Measurements from ENCODE around the gene UMAD1.

Gene UMAD1

GRCh38 chr7:7889791-7890568 lies 249.4 kb downstream of the UMAD1 start:
- Mint-ChIP-seq H3K4me1 (no peaks in the 10 kb centered on the region), H3K27ac (no peak overlapping the region), H3K4me3 (no peak overlapping the region), H3K36me3 (peaks cover 18% of the 10 kb centered on the region), H3K27me3 (no peaks in the 10 kb centered on the region), H3K9me3 (no peaks in the 10 kb centered on the region)
- no peak for ATAC-seq

- ATAC-seq, result no peak
- H3K4me1 Mint-ChIP-seq, result no peaks in the 10 kb centered on the region
- peaks cover 18% of the 10 kb centered on the region for H3K36me3 Mint-ChIP-seq
- H3K27ac Mint-ChIP-seq, result no peak overlapping the region
- H3K27me3 Mint-ChIP-seq, result no peaks in the 10 kb centered on the region
- H3K9me3 Mint-ChIP-seq, result no peaks in the 10 kb centered on the region
- H3K4me3 Mint-ChIP-seq, result no peak overlapping the region
These were observed 254.6 kb downstream of the UMAD1 start for GRCh38 chr7:7895004-7895650.

GRCh38 chr7:7895754-7896153 lies 255.2 kb downstream of the UMAD1 start:
- Mint-ChIP-seq H3K9me3 (no peaks in the 10 kb centered on the region), H3K27ac (no peak overlapping the region), H3K4me3 (no peak overlapping the region), H3K4me1 (no peaks in the 10 kb centered on the region), H3K27me3 (no peaks in the 10 kb centered on the region), H3K36me3 (peaks cover 12% of the 10 kb centered on the region)
- no peak for ATAC-seq

GRCh38 chr7:7897509-7897908 lies 257.0 kb downstream of the UMAD1 start:
- no peaks in the 10 kb centered on the region for H3K4me1 Mint-ChIP-seq
- H3K4me3 Mint-ChIP-seq, result no peak overlapping the region
- no peak for ATAC-seq
- peaks cover 5% of the 10 kb centered on the region for H3K36me3 Mint-ChIP-seq
- H3K27me3 Mint-ChIP-seq, result no peaks in the 10 kb centered on the region
- H3K27ac Mint-ChIP-seq, result no peak overlapping the region
- H3K9me3 Mint-ChIP-seq, result no peaks in the 10 kb centered on the region

DNA sequence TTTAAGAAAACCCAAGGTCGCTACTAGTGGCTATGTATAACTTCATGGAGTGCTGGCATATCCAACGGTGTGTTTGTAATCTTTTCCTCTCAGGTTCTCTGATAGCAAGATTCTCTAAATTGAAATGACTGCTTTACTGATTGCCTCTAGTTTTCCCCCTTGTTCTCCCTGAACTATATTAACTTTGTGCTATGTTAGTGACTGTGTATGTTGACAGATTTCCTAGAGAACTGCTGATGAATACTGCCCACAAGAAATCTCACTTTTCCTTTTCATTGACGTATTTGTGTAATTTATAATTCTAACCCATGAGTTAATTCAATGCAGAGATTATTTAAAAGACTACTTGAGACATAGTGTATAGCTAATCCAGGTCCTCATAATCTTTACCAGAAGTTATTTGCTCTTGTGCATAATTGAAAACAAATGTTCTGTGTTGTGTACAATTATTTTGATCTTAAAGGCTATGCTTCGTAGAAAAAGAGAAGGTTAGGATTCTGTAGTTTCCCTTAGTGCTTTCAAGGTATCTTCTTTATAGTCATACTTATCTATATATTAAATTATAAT lies 257.5 kb downstream of the UMAD1 start:
- Mint-ChIP-seq H3K4me1 (no peaks in the 10 kb centered on the region), H3K27ac (no peak overlapping the region), H3K9me3 (no peaks in the 10 kb centered on the region), H3K36me3 (peaks cover 5% of the 10 kb centered on the region), H3K4me3 (no peak overlapping the region), H3K27me3 (no peaks in the 10 kb centered on the region)
- ATAC-seq, result no peak

DNA sequence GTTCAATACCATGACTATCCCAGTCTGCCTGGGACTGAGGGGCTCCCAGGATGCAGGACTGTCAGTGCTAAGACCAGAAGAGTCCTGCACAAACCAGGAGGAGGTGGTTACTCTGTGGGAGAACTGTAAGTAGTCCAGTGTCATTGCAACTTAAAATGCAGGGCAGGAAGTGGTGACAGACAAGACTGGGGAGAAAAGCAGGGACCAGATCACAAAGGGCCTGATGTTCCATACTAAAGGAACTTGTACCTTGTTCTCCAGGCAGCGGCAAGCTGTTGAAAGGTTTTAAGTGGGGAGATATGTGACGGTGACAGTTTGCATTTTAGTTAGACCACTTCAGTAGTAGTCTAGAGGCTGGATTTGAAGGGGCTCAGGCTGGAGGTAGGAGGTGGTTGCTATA lies 262.3 kb downstream of the UMAD1 start:
- no peak overlapping the region for H3K4me3 Mint-ChIP-seq
- H3K27me3 Mint-ChIP-seq, result no peaks in the 10 kb centered on the region
- H3K4me1 Mint-ChIP-seq, result peaks cover 3% of the 10 kb centered on the region
- peaks cover 9% of the 10 kb centered on the region for H3K9me3 Mint-ChIP-seq
- no peak for ATAC-seq
- no peak overlapping the region for H3K27ac Mint-ChIP-seq
- peaks cover 12% of the 10 kb centered on the region for H3K36me3 Mint-ChIP-seq

GRCh38 chr7:7907306-7907705 lies 266.8 kb downstream of the UMAD1 start:
- peaks cover 11% of the 10 kb centered on the region for H3K9me3 Mint-ChIP-seq
- no peak overlapping the region for H3K27ac Mint-ChIP-seq
- H3K36me3 Mint-ChIP-seq, result peaks cover 21% of the 10 kb centered on the region
- no peak for ATAC-seq
- H3K4me1 Mint-ChIP-seq, result peaks cover 5% of the 10 kb centered on the region
- H3K4me3 Mint-ChIP-seq, result no peak overlapping the region
- H3K27me3 Mint-ChIP-seq, result no peaks in the 10 kb centered on the region

- H3K9me3 Mint-ChIP-seq, result peaks cover 11% of the 10 kb centered on the region
- H3K4me3 Mint-ChIP-seq, result no peak overlapping the region
- peaks cover 24% of the 10 kb centered on the region for H3K36me3 Mint-ChIP-seq
- H3K27me3 Mint-ChIP-seq, result no peaks in the 10 kb centered on the region
- no peak overlapping the region for H3K27ac Mint-ChIP-seq
- H3K4me1 Mint-ChIP-seq, result peaks cover 5% of the 10 kb centered on the region
- no peak for ATAC-seq
These were observed 268.1 kb downstream of the UMAD1 start for GRCh38 chr7:7908622-7909145.

DNA sequence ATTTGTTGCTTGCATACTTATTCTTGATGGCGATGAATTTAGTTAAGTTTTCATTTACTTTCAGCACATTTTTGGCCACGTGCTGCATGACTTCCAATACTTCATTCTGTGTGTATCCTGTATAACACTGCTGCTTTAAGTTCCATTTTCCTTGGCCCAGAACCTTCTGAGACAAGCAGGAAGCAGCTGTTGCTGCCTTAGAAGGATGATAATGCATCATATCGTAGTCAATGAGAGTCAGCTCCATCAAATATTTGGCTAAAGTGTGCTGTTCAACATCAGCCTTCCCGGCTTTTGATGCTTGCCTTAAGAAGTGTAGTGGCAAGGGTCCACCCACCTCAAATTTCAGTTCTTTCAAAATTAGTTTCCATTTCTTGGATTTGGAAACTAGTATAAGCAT lies 268.8 kb downstream of the UMAD1 start:
- Mint-ChIP-seq H3K27ac (no peak overlapping the region), H3K27me3 (no peaks in the 10 kb centered on the region), H3K4me1 (peaks cover 7% of the 10 kb centered on the region), H3K4me3 (no peak overlapping the region), H3K9me3 (peaks cover 11% of the 10 kb centered on the region), H3K36me3 (peaks cover 24% of the 10 kb centered on the region)
- no peak for ATAC-seq

GRCh38 chr7:7911369-7912123 lies 271.0 kb downstream of the UMAD1 start:
- peaks cover 29% of the 10 kb centered on the region for H3K36me3 Mint-ChIP-seq
- no peak overlapping the region for H3K27ac Mint-ChIP-seq
- H3K27me3 Mint-ChIP-seq, result no peaks in the 10 kb centered on the region
- H3K4me3 Mint-ChIP-seq, result no peak overlapping the region
- peaks cover 11% of the 10 kb centered on the region for H3K4me1 Mint-ChIP-seq
- H3K9me3 Mint-ChIP-seq, result peaks cover 8% of the 10 kb centered on the region
- ATAC-seq, result no peak

DNA sequence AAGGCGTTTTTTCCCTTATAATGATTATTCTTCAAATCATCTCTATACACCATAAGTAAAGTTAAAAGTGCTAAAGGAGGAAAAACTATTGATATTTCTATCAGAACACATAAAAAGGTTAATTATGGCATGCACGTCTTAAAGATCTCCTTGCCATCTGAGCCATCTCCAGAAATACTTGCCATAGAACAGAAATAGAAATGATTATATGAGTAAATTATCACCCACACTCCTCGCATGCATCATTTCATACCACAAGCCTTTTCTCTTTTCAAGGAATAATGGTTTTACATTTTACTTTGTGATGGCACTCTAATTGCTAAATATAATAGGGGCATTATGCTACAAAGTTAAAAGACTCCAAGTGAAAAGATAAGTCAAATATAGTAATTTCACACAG lies 272.4 kb downstream of the UMAD1 start:
- H3K27ac Mint-ChIP-seq, result no peak overlapping the region
- peaks cover under 1% of the 10 kb centered on the region for H3K9me3 Mint-ChIP-seq
- H3K36me3 Mint-ChIP-seq, result peaks cover 29% of the 10 kb centered on the region
- H3K4me3 Mint-ChIP-seq, result no peak overlapping the region
- H3K27me3 Mint-ChIP-seq, result no peaks in the 10 kb centered on the region
- ATAC-seq, result no peak
- peaks cover 12% of the 10 kb centered on the region for H3K4me1 Mint-ChIP-seq

GRCh38 chr7:7913504-7913903 lies 273.0 kb downstream of the UMAD1 start:
- no peak overlapping the region for H3K4me3 Mint-ChIP-seq
- H3K9me3 Mint-ChIP-seq, result no peaks in the 10 kb centered on the region
- H3K27ac Mint-ChIP-seq, result no peak overlapping the region
- ATAC-seq, result no peak
- H3K4me1 Mint-ChIP-seq, result peaks cover 14% of the 10 kb centered on the region
- no peaks in the 10 kb centered on the region for H3K27me3 Mint-ChIP-seq
- peaks cover 27% of the 10 kb centered on the region for H3K36me3 Mint-ChIP-seq

DNA sequence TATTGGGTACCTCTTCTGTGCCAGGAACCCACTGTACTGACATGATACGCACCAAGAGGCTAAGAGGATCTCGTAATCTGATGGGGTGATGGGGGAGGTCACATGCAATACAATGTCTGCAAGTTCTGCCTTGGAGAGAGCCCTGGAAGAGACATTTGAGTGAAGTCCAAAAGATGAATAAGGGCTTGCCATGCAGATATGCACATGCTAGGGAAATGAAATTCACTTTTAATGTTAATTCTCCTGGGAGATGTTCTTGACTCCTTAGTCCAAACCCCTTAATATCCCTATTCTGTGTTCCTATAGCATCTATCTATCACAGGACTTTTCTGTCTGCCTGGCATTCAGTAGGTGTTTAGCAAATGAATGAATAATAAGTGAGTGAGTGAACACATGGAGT lies 274.0 kb downstream of the UMAD1 start:
- ATAC-seq, result no peak
- peaks cover 24% of the 10 kb centered on the region for H3K4me1 Mint-ChIP-seq

DNA sequence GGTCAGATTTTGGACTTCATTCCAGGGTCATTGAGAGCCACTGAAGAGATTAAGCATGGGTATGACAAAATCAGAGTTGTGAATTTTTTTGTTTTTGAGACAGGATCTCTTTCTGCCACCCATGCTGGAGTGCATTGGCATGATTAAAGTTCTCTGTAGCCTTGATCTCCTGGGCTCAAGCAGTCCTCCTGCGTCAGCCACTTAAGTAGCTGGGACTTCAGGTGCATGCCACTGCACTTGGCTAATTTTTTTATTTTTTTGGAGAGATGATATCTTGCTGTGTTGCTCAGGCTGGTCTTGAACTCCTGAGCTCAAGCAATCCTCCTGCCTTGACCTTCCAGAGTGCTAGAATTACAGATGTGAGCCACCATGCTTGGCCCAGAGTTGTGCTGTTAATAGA lies 275.5 kb downstream of the UMAD1 start:
- Mint-ChIP-seq H3K27ac (peak overlapping the region; percentile 22), H3K4me1 (peaks cover 25% of the 10 kb centered on the region), H3K9me3 (no peaks in the 10 kb centered on the region), H3K36me3 (peaks cover 27% of the 10 kb centered on the region), H3K4me3 (no peak overlapping the region), H3K27me3 (no peaks in the 10 kb centered on the region)
- ATAC-seq, result no peak

More for the DNA sequence above, 274.0 kb downstream of the UMAD1 start:
- no peak overlapping the region for H3K4me3 Mint-ChIP-seq
- no peaks in the 10 kb centered on the region for H3K9me3 Mint-ChIP-seq
- H3K27ac Mint-ChIP-seq, result no peak overlapping the region
- H3K36me3 Mint-ChIP-seq, result peaks cover 27% of the 10 kb centered on the region
- no peaks in the 10 kb centered on the region for H3K27me3 Mint-ChIP-seq

DNA sequence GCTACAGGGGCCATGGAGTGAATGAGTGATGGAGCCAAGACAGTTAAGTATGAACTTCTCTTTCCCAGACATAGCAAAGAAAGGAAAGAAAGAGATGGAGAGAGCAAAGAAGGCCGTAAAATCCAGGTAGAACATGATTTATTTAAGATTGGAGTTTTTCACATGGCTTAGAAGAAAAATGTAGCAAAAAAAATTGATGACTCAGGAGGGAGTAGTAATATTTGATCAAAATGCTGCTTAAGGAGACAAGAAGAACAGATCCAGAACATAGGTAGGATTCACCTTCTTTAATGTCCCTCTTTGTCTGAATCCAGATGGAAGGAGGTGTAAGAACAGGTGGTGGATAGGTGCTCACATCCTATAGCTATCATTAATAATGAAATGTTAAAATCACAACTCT lies 277.0 kb downstream of the UMAD1 start:
- no peak overlapping the region for H3K4me3 Mint-ChIP-seq
- no peak for ATAC-seq
- peaks cover 18% of the 10 kb centered on the region for H3K36me3 Mint-ChIP-seq
- no peaks in the 10 kb centered on the region for H3K27me3 Mint-ChIP-seq
- no peaks in the 10 kb centered on the region for H3K9me3 Mint-ChIP-seq
- H3K27ac Mint-ChIP-seq, result peak overlapping the region; percentile 62
- peaks cover 32% of the 10 kb centered on the region for H3K4me1 Mint-ChIP-seq

All from stimulated activated memory B cell treated with anti-CD40 and anti-IgM and Interleukin-4, amounts not matched to agents 10 μg/mL and 1 μg/mL and 100 μg/mL, for 72 hours (primary cell).